C1 segment of cervical spinal cord (tissue), 14 donors: ENCODE data around the gene SFMBT2.

Experiments
- DNase-seq, 14 donors: peaks; one replicate each; lab custom pipeline; 2025; lab: John Stamatoyannopoulos, UW

The SFMBT2 gene

GRCh38 chr10:7365027-7365745 lies 45.6 kb downstream of the SFMBT2 start:
- DNase-seq, result no peak

- no peak for DNase-seq
Observed at GRCh38 chr10:7364474-7364873, 46.4 kb downstream of the SFMBT2 start.

DNA sequence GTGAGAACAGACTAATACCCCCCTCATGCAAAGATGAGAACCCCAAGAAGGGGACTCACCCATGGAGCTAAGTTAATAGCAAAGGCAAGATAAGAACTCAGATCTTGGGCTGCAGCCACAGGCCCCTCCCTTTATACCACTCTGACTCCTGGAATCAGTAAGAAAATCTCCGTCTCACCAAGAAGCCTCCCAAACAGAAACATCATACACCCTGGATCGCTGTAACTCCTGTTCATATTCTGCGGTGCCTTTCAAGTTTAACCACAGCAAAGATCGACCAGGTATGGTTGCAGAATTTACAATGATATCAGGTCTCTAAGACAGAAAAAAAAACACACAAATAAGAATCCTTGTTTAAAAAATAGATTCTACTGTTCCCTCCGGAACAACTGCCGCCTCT lies 47.1 kb downstream of the SFMBT2 start:
- DNase-seq, result no peak

DNA sequence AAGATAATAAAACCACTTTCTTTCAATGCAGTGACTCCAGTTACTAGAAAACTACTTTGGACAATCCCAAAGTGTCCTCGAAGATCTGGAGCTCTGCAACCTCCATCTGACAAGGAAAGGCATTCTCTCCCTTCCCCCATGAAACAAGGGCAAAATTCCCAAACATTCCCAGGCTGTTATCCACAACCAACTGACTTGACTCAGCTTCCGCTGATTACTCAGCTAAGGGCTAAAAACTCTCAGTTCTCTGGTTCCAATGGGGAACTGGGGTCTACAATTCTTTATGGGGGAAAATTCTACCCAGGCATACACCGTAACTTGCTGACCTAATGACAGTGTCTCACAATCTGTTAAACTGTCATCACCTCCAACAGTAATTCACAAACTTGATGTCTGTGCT lies 48.4 kb downstream of the SFMBT2 start:
- no peak for DNase-seq

GRCh38 chr10:7361316-7361715 lies 49.5 kb downstream of the SFMBT2 start:
- DNase-seq, result no peak

GRCh38 chr10:7359954-7360353 lies 50.9 kb downstream of the SFMBT2 start:
- no peak for DNase-seq

DNA sequence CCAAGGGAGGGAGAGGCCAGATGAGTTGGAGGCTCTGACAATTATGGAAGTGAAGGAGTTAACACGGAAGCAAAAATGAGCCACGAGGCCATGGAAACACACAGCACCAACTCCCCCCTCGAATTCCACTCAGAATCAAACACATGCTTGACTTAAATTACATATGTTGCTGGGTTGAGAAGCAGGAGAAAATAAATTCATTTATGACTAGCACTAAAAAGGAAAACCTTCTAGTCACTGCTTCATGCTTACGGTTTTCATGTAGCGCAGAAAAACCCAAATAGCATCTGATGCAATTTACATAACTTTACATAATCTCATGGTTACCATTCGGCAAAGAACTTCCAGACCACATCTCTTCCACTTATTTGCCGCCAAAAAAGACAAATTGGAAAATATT lies 51.5 kb downstream of the SFMBT2 start:
- no peak for DNase-seq

DNA sequence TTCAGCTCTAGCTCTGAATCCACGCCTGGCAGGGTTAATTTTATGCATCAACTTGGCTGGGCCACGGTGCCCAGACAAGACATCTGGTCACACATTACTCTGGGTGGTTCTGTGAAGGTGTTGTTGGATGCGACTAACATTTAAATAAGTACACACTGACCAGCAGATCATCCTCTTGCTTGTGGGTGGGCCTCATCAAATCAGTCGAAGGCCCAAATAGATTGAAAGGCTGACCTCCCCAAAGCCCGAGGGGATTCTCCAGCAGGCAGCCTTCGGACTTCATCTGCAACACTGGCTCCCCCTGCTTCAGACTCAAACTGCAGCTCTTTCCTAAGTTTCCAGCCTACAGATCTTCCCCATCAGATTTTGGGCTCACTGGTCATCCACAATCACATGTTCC lies 53.6 kb downstream of the SFMBT2 start:
- no peak for DNase-seq

DNA sequence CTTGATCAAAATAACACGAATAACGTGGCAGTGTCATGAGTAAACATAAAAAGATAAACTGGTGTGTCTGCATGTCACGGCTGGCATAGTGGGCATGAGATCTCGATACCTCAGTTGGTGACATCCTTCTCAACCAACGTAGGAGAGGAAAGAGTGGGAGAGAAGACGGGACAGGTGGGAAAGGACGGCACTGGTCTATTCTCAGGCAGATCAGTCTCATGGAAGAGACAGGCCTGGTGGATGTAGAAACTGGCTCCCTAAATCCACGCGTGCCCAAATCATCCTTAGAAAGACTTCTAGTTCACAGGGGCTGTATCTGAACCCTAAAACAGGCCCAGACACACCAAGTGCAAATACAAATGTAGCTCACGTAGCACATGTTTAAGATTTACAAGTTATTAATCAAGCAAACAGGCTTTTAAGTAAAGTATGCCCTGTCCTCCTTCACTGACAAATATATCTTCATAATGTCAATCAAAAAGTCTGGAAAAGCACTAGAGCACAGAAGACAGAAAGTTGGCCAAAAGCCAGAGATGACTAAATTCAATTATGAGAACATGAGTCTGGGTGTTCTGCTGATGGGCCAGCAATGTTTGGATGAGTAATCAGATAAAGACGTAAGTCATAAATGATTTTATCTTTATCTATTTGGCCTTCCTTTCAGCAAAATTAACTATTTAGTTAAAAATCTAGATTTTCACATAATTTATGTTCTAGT lies 56.3 kb downstream of the SFMBT2 start:
- DNase-seq, result no peak

DNA sequence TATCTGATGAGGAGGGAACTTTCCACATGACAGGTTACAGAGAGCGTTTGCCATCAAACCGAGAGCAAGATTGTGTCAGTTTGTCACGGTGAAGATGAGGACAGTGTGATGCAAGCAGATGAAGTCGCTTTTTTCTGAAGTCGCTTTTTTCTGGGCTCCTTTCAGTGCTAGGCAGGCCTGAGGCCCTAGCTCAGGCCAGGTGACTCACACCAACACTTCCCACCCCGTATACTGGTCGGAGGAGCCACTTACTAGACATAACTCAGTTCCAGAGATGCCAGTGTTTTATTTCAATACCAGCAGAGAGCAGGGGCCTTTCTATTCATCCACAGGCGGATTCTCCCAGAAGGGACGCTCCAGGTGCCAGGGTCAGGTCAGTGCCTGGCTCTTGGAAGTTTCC lies 58.9 kb downstream of the SFMBT2 start:
- DNase-seq, result no peak

- DNase-seq, result no peak
Observed at GRCh38 chr10:7350541-7351195, 60.2 kb downstream of the SFMBT2 start.

- DNase-seq, result no peak
Observed at GRCh38 chr10:7345717-7346116, 65.1 kb downstream of the SFMBT2 start.

DNA sequence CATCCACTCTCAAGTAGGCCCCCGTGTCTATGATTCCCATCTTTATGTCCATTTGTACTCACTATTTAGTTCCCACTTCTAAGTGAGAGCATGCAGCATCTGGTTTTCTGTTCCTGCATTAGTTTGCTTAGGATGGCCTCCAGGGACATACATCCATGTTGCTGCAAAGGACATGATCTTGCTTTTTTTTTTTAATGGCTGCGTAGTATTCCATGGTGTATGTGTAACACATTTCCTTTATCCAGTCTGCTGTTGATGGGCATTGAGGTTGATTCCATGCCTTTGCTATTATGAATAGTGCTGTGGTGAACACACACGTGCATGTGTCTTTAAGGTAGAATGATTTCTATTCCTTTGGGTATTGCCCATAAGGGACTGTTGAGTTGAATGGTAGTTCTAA lies 67.8 kb downstream of the SFMBT2 start:
- no peak for DNase-seq

DNA sequence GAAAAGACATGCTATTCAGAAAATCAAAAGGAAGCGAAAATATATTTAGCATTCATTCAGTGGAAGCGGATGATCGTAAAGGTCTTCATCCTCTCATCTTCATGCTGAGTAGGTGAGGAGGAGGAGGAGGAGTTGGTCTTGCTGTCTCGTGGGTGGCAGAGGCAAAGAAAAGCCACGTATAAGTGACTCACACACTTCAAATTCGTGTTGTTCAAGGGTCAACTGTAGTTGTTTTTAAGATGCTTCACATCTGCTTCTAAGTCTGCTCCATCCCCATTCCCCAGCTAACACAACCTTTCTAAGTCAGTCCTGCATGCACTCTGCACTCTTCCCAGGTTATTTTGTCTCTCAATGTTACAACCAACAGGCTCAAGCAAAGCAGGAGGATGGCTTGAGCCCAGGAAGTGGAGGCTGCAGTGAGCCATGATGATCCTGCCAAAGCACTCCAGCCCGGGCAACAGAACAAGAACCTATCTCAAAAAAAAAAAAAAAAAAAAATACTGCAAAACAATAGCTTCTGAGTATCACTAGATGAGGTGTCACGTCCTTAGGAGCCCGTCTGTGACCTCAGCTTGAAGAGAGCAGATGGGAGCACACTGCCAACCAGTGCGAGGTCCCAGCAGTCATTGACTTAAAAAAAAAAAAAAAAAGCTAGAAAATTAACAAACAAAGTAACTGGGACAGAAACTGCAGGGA lies 70.5 kb downstream of the SFMBT2 start:
- peak in 5 of 14 donors; percentile 7 to 61 (median 18) for DNase-seq

- no peak for DNase-seq
Observed at GRCh38 chr10:7339510-7339909, 71.3 kb downstream of the SFMBT2 start.

DNA sequence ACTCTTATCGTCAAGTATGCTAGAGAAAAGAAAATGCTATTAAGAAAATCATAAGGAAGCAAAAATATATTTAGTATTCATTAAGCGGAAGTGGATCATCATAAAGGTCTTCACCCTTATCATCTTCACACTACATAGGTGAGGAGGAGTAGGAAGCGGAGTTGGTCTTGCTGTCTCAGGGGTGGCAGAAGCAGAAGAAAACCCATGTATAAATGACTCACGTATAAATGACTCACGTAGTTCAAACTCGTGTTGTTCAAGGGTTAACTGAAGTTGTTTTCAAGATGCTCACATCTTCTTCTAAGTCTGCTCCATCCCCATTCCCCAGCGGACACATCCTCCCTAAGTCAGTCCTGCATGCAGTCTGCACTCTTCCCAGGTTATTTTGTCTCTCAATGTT lies 72.4 kb downstream of the SFMBT2 start:
- no peak for DNase-seq

- DNase-seq, result peak in 5 of 14 donors; percentile 6 to 49 (median 19)
Observed at GRCh38 chr10:7337431-7338171, 73.2 kb downstream of the SFMBT2 start.

- DNase-seq, result no peak
Observed at GRCh38 chr10:7335977-7336376, 74.9 kb downstream of the SFMBT2 start.

DNA sequence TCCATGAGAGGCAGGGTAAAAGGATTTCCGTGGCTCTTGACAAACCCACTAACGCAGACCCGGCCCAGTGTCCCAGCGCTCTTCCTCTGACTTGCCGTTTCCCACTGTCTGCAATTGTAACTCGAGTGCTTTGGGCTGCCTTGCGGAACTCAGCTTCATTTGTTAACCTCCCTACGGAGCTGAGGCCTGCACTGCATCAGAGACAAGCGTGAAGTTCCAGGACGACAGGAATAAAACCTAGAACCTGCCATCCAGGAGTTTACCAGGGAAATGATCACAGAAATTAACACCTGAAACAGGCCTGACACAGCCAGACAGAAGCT lies 76.2 kb downstream of the SFMBT2 start:
- no peak for DNase-seq

GRCh38 chr10:7333961-7334641 lies 76.7 kb downstream of the SFMBT2 start:
- peak in 1 of 14 donors; percentile 11 for DNase-seq

DNA sequence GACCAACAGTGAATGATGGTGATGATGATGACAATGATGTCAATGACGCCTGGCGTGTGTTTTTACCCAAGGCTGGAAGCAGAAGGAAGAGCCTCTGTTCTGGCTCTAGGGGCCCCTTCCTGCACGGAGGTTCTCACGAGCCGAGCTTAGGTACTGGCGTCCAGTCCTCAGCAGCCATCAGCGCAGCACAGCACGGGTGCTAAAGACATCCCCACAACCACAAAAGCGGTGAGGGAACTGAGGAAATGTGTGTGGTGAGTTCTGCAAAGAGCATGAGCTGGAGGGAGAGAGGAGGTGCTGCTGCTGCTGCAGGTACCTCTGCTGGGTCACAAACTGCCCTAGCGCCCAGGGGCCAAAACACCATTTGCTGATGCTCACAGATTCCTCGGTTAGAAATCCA lies 81.6 kb downstream of the SFMBT2 start:
- DNase-seq, result no peak
